A673 (cell line): Measurements from ENCODE around the gene PFKL.

Experiments
- CTCF ChIP-seq: fragments of 300-800, 200-600 bp; sonication (generic); conservative IDR thresholded peaks from 2 replicates; pipeline ENCODE4 v1.5.1; 2017; ENCODE audit warnings: low read depth, mild to moderate bottlenecking, antibody characterized with exemption, low read length, moderate library complexity, mixed read lengths
- EZH2 ChIP-seq: fragments of 200-600 bp; sonication (generic); IDR thresholded peaks from 2 replicates; pipeline ENCODE4 v1.6.1; 2017; ENCODE audit warnings: borderline replicate concordance, low read depth, mild to moderate bottlenecking, mixed read lengths, antibody characterized with exemption, low read length; ENCODE audit not compliant: poor library complexity, severe bottlenecking

- TF ChIP-seq CTCF (no peak), EZH2 (no peak)
These were observed 33.1 kb downstream of the PFKL start for GRCh38 chr21:44332965-44333364.
